ENCODE data around the gene LRRC18.

LRRC18 gene

DNA sequence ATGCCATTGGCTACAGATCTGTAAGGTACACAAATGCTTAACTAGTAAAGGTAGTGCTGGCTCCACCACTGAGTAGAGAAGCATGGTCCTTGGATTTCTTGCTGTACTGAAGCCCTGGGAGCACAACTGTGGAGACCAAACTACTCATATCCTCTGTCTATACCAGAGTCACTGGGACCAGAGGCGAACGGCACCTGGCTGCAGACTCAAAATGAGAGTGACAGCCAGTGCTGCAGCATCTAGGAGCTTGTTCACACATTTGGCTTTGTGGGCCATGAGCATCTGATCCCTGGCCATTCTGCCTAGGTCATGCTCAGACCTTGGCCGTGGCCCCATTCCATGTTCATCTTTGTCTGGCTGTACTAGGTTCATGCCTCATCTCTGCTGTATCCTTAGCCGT lies 31.9 kb downstream of the LRRC18 start:
- no peak for DNase-seq (ENCODE audit: low read depth in 3 of 3)

GRCh38 chr10:48906841-48907240 lies 32.8 kb downstream of the LRRC18 start:
- no peak for DNase-seq (ENCODE audit: low read depth in 3 of 3)

- no peak for DNase-seq (ENCODE audit: low read depth in 3 of 3)
Measured at GRCh38 chr10:48905311-48905710, 34.3 kb downstream of the LRRC18 start.

DNA sequence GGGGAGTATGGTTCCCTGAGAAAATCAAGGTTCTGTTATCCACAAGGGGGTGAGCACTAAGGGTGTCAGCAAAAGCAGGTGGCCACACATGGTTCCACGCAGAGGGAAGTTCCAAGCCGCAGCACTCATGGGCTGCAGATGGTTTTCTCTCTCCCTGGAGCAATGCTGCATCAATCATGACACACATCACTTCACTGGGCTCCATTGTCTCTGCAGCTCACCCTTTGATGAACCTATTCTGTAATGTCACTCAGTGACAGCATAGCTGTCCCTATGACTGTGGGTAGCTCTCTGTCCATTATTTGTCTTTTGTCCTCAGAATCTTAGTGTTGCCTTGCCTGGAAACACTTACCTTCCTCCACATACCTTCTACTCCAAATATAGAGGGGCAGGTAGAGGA lies 34.8 kb downstream of the LRRC18 start:
- DNase-seq (ENCODE audit: low read depth in 3 of 3): no peak

DNA sequence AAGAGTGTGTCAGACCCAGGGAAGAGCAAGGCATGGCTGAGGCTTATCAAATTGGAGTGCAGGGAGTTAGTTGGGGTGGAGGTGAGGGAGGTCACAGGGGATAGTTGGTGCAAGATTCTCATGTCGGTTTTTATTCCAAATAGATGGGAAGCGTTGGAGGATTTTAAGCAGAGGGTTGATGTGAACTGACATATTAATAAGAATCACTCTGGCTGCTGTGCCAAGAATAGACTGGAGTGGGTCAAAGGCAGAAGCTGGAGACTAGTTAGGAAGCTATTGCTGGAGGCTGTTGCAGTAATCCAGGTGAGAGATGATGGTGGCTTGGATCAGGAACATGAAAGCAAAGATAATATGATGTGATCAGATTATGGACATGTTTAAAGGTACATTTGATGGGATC lies 36.5 kb downstream of the LRRC18 start:
- DNase-seq (ENCODE audit: low read depth in 3 of 3): no peak

DNA sequence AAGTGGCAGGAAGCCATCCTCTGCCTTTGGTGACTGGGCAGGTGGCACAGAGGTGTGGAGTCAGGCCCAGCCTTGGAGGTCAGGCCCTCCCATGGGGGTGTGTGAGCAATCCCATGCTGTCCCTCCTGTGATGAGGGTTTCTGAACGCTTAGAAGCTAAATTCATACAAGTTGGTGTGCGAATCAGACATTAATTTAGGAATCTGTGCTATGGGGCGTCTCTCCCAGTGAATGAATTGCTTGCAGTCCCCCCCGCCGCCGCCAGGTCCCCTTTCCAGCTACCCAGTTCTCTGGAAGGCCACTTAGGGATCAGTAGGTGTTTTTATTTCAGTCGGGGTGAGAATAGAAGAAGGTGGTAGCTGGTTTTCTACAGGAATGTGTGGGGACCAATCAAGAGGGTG lies 37.5 kb downstream of the LRRC18 start:
- DNase-seq (ENCODE audit: low read depth in 3 of 3): no peak

- no peak for DNase-seq (ENCODE audit: low read depth in 3 of 3)
Measured at GRCh38 chr10:48901319-48901718, 38.3 kb downstream of the LRRC18 start.

DNA sequence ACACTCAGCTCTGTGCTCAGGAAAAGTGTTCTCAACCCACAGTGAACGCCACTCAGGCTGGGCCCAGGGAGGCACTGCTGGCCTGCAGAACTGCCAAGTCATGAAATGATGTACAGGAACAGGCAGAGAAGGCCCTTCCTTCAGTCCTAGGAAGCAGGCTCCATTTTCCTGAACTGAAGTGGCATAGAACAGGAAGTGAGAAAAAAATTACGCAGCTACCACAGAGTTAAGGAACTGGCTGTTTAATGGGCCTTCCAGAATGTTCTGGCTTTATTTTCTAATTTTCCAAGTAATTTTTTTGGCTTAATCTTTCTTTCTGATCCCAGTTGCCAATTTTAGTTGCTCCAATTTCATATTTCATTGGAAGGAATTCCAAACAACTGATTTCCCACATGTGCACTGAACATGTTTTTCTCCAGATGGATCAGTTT lies 39.3 kb downstream of the LRRC18 start:
- DNase-seq (ENCODE audit: low read depth in 3 of 3): no peak

DNA sequence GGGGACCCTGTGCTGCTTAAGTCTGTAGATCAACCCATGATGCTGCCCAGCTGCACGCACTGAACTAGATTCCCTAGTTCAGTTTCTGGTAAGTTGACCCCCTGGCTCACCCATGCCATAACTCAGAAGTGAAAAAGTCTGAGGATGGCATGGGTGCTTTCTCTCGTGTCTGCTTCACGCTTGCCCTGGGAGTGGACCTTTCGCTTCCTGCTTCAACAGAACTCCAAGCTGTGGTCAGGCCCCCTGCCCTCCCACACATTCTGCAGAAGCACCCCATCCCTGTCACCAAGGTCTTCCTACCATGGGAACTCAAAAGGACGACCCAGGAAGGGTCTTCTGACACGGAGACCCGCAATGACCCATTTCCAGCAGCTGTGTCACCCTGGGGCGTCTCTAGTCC lies 39.9 kb downstream of the LRRC18 start:
- DNase-seq (ENCODE audit: low read depth in 3 of 3): no peak

- no peak for DNase-seq (ENCODE audit: low read depth in 3 of 3)
Measured at GRCh38 chr10:48898426-48898825, 41.2 kb downstream of the LRRC18 start.

DNA sequence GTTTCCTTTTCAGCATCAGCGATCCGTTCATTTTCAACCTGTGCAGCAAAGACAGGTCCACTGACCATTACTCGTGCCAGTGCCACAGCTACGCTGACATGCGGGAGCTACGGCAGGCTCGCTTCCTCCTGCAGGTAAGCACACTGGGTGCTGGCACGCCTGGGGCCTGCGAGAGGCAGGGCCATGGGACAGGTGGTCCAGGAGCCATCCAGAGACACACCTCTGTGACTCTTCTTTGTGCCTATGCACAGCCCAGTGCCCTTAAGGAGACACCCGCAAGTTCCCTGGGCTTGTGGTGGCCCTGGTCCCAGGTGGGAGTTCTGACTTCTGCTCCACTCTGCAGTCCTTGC lies 42.2 kb downstream of the LRRC18 start:
- DNase-seq (ENCODE audit: low read depth in 3 of 3): no peak

DNA sequence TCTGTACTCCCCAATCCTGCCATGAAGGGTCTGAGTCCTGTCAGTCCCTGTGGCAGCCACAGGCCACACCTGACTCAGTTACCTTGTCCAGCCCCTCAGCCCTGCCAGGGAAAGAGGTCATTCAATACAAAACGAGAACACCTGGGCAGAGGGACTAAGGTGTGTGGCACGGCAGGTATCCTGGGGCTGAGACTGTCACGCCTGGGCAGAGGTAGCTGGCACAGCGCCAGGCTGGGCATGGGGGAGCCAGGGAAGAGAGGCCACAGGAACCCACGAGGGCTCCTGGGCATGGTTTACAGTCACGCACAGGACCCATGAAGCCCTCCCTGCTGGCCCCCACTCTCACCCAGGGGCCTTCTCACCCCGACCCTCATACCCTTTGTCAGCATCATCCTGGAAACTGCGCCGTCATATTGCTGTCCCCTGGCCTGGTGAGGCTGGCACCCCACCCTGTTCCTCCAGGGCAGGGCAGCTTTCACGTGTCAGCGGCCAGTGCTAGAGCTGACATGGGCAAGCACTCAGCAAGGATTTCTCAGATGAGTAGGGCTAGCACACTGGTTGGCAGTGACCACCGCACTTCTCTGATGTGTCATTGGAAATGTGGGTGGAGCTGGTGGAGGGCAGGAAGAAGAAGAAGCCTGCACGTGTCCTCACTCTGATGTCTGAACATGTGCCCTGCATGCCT lies 42.7 kb downstream of the LRRC18 start:
- DNase-seq (ENCODE audit: low read depth in 3 of 3): no peak

DNA sequence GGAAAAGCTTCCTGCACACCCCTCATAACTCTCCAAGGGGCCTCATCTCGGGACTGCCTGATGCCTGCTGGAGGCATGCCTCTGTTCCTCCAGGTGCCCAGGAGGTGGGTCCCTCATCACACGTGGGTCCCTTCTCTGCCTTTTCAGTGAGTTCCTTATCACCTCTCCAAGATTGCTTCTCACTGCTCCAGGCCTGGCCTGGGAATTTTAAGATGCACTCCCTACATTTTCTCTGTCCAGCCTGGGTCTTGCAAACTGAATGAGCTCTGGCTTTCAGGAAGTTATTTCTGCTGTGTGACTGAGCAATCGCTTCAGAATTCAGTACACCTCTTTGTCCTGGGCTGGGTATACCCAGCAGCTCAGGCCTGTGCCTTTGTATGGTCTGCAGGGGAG lies 43.8 kb downstream of the LRRC18 start:
- no peak for DNase-seq (ENCODE audit: low read depth in 3 of 3)

DNA sequence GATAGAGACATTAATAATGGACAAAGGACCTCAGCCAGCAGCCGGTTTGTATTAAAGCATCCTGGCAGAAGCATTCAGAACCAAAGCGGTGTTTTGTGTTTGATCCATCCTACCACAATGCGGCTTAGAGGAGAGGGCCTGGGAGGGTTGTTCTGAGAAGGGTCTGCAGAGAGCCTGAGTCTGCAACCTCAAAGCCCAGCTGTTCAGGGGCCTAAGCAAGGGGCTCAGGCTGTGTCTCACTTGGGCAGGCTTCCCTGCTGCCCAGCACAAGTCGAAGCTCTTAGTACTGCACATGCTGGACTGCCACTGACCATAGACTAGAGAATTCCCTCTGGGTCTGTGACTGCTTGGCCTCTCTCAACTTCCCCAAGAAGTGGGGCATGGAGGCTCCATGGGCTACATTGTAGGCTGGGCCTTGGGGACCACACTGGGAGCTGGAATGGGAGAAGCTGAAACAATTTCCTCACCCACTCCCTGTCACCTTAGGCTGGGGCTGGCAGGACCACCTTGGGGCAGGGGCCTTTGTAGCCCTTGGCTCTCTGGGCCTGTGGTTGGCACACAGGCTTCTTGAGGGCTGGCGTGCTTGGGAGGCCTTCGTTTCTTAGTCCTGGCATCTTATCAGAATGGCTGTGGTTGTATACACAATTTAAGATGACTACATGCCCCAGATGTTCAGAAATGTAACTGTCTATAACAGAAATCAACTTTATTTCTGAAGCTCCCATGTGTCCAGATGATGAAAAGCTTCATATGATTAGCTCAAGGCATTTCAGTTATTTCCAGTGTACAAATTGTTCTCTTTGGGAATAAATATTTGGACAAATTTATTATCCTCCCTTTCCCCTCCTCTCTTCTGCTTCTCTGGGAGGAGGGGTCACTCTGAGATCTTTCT lies 44.5 kb downstream of the LRRC18 start:
- DNase-seq (ENCODE audit: low read depth in 3 of 3): no peak

DNA sequence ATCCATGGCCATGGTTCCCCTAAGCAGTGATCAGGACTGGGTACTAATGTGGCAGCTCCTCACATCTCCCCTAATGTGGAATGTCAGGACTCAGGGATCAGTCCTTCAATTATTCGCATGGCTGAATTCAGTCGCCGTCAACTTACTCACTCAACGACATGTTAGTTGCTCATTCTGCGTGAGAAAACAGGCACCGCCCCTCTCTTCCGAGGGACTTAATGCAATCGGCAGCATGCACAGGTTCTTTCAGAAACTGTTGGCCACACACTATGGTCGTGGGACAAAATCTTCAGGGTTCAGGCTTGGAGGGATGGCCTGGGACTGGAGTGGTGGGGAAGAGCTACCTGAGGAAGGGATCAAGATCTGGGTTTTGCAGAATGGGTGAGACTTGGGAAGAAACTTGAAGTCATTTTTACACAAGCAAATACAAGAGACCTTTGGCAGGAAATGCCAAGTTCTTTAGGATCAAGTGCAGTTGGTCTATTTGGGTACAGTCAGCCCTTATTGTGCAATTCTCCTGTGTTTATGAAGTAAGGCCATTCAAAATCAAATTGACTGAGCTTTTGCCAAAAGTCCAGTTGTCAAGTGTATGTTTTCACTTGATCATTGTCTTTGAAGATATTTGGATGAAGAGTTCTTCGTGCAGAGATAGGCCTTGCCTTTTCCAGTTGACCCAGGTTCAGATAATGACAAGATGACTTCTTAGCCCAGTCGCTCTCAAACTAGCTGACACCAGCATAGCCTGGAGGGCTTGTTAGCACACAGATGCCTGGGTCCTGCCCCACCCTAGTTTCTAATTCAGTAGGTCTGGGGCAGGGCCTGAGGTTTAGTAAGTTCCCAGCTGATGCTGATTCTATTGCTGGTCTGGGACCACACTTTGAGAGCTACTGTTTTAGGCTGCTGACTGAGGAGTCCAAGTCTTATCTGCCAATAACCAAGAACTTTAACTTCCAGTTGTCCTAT lies 48.5 kb downstream of the LRRC18 start:
- DNase-seq (ENCODE audit: low read depth in 3 of 3): no peak

DNA sequence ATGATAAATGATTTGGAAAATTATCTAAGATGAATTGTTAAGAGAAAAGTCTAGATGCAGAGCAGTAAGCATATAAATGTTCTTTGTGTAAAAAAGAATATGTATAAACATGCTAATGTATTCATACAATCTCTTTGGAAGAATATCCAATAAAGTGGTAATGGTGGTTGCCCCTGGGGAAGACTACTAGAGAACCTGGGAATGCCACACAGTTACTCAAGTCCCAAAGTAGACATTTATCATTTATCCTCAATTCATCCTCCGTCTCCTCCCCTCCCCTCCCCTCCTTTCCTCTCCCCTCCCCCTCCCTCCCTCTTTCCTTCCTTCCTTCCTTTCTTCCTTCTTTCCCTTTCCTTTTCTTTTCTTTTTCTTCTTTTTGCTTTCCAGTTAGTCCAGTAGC lies 51.7 kb downstream of the LRRC18 start:
- DNase-seq (ENCODE audit: low read depth in 3 of 3): no peak

DNA sequence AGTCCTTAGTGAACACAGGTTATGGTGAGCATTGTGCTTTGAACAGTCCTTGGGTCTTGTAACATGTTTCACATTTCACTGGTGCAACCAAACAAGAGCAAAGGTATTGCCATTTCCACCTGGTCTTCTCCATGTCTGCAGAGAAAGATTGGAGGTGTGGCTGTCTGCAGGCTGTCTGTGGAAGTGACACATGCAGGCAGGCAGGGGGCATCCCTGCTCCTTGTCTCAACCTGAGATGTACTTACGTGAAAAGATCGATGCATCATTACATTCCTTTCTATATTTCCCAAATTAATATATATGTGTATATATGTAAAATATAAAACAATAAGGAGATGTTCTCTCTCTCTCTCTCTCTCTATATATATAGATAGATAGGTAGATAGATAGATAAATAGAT lies 54.3 kb downstream of the LRRC18 start:
- DNase-seq (ENCODE audit: low read depth in 3 of 3): no peak

DNA sequence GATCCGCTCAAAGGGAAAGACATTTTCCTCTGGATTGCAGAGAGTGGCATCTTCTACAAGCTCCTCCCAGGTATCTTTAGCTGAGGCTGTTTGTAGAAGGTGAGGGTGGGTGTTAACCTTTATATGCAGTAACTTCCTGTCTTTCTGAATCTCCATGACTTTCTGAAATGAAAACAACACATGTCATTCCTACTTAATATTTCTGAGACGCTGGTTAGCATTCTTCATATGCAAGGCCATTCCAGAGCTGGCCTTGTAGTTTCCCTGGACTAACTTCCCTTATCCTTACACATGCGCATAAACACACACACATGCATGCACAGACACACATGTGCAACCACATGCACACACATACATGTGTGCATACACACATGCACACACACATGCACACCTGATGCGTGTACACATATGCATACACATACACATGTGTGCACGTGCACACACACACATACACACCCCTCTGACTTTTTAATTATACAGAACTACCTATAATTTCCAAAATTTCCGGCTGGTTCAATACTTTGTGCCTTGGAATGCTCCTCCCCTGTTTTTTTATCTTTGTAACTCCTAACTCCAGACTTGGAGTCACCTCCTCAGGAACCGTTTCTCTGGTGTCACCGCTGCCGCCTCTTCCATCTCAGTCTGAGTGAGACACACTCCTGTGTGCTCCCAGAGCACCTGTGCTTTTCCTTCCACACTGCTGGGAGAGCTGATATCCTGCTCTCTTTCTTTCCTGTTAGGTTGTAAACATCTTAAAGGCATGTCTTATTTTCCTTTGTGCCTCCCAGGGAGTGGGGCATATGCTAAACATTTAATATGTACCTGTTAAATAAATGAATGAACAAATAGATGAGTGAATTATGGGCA lies 55.2 kb downstream of the LRRC18 start:
- DNase-seq (ENCODE audit: low read depth in 3 of 3): no peak

- DNase-seq (ENCODE audit: low read depth in 3 of 3): no peak
Measured at GRCh38 chr10:48883701-48884100, 55.9 kb downstream of the LRRC18 start.

DNA sequence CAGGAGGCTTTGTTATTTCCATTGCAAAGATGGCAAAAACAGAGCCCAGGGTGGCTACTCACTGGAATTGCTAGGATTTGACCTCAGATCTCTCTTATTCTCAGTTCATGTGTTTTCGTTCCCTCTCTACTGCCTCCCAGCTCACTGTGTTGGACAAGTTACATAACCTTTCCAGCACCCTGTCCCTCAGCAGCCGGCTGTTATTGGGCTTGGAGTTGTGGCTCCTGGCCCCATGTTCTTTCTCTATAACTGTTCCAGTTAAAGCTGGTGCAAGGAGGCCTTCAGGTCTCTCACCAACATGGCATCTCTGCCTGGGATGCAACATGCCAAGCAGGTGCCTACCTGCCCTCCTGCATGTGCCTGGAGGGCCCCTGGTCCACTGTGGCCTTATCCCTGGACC lies 56.8 kb downstream of the LRRC18 start:
- DNase-seq (ENCODE audit: low read depth in 3 of 3): no peak

DNA sequence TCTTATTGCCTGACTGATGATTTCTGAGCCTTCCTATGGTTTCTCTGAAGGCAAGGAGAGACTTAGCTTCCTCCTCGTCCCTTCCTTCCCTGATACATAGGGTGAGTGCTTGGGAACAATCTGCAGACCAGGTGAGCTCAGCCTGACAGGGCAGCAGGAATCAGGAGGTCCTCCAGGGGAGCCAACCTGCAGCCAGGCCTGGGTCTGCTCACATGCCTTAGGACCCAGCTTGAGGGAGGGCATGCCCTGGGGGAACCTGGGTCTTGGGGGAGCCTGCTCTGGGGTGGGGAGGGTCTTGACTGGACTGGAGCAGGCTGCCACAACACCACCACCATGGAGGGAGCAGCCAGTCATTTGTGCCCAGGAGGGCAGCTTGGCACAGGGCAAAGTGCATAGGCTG lies 57.7 kb downstream of the LRRC18 start:
- DNase-seq (ENCODE audit: low read depth in 3 of 3): no peak

Data from stimulated activated CD4-positive, alpha-beta T cell treated with anti-CD3 and anti-CD28 coated beads, TNF-alpha, amount 100 ng/mL, for 24 hours (primary cell).